ENCODE measurements around the gene CTNNB1. TPM values are rescaled to one million over a fixed set of nuclear protein-coding genes. Genes with fewer than 3 reads are reported as not detected.

Gene CTNNB1
- total RNA-seq, 1 donor from 2014 or later, result 366 TPM

DNA sequence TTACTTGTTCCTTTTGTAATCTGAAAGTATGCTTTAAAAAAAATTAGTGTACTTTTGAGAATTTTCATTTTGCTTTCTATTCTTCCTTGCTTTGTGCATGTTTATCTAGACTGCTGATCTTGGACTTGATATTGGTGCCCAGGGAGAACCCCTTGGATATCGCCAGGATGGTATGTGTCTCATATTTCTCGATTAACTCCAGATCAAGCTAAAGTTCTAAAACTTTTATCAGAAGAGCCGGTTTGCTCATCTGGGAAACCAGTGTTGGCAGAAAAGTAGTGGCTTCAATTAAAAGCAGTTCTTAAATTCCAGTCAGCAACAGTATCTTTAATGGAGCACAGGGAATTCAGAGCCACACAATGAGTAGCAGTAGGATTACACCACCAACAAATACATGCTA is 38.6 kb downstream of the CTNNB1 start:
- TF ChIP-seq, protein P1, sequence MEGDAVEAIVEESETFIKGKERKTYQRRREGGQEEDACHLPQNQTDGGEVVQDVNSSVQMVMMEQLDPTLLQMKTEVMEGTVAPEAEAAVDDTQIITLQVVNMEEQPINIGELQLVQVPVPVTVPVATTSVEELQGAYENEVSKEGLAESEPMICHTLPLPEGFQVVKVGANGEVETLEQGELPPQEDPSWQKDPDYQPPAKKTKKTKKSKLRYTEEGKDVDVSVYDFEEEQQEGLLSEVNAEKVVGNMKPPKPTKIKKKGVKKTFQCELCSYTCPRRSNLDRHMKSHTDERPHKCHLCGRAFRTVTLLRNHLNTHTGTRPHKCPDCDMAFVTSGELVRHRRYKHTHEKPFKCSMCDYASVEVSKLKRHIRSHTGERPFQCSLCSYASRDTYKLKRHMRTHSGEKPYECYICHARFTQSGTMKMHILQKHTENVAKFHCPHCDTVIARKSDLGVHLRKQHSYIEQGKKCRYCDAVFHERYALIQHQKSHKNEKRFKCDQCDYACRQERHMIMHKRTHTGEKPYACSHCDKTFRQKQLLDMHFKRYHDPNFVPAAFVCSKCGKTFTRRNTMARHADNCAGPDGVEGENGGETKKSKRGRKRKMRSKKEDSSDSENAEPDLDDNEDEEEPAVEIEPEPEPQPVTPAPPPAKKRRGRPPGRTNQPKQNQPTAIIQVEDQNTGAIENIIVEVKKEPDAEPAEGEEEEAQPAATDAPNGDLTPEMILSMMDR (conservative IDR thresholded peaks at IDR 0.05; ENCODE audit: low read depth, low read length), result no peak
- H3K4me3 ChIP-seq (ENCODE audit: low read depth, low read length), result no peak overlapping the region
- no peak for DNase-seq (ENCODE audit: low read depth)

DNA sequence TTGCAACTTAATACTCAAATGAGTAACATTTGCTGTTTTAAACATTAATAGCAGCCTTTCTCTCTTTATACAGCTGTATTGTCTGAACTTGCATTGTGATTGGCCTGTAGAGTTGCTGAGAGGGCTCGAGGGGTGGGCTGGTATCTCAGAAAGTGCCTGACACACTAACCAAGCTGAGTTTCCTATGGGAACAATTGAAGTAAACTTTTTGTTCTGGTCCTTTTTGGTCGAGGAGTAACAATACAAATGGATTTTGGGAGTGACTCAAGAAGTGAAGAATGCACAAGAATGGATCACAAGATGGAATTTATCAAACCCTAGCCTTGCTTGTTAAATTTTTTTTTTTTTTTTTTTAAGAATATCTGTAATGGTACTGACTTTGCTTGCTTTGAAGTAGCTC is 40.3 kb downstream of the CTNNB1 start:
- no peak overlapping the region for H3K4me3 ChIP-seq (ENCODE audit: low read depth, low read length)
- TF ChIP-seq, protein P1 (conservative IDR thresholded peaks at IDR 0.05; ENCODE audit: low read depth, low read length), result no peak
- DNase-seq (ENCODE audit: low read depth), result no peak

DNA sequence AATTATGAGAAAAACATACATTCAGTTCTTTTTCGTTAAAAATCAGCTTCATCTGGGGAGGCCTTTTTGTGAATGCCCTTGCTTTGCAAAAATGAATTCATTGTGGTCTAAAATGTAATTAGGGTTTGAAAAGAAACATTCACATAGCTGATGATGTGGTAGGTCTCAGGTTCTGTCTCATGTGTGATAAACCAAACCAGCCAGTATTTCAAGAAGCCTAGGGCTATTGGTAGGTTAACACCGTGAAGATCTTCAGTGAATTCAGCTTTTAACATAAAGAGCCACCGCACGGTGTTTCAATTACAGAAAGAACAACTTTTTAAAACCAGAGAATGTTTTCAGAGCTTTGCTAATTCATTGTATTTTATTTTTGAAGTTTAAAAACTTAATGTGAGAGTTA is 41.9 kb downstream of the CTNNB1 start:
- no peak overlapping the region for H3K4me3 ChIP-seq (ENCODE audit: low read depth, low read length)
- no peak for DNase-seq (ENCODE audit: low read depth)
- TF ChIP-seq, protein P1 (conservative IDR thresholded peaks at IDR 0.05; ENCODE audit: low read depth, low read length), result no peak

DNA sequence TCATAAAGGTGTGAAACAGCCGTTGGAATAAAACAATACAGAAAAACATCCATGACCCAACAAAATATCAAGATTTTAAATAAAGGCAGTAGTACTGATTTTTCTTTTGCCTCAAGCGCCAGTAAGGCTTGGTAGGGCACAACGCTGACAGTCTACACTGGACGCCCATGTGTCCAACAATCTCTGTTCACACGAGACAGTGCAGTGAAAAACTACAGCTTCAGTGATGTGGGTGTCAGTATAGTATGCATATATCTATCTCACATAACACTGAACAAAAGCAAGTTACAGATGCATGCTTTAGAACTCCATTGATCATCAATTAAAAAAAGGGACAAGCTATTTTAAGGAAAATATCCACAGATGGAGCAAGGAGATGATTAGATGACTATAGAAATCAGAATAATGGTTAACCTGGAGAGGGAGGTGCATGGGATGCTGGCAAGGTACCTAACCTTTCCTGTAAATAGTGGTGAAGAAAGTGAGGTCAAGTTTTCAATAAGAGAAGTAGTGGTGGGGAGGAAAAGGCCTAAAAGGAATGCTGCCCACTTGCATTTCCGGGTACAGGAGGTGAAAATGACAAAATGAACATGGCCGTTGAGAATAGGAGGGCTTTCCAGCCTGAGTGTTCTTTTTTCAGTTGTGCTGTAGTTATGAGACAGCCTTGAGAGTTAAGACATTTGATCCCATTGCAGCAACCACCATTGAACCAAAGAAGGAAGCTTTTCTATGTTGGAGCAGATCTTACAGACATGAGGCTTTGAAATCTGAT is 42.7 kb downstream of the CTNNB1 start:
- TF ChIP-seq, protein P1 (conservative IDR thresholded peaks at IDR 0.05; ENCODE audit: low read depth, low read length), result no peak
- no peak for DNase-seq (ENCODE audit: low read depth)
- no peak overlapping the region for H3K4me3 ChIP-seq (ENCODE audit: low read depth, low read length)

DNA sequence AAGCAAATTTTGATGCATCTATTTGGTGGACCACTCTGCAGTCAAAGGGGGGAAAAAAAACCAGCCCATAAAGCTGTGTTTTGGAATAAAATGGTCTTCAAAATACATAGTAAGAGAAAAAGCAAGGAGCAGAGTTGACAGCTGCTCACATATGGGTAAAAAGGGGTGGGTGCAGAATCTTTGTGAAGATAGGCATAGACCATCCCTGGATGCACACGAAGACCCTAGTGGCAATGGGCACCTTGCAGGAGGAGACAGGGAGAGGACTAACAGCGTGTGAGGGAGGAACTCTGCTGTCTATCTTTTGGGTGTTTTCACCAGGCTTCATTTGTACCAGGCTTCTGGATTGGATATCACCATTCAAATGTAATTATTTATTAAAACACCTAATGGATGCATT is 43.9 kb downstream of the CTNNB1 start:
- no peak overlapping the region for H3K4me3 ChIP-seq (ENCODE audit: low read depth, low read length)
- no peak for DNase-seq (ENCODE audit: low read depth)
- TF ChIP-seq, protein P1 (conservative IDR thresholded peaks at IDR 0.05; ENCODE audit: low read depth, low read length), result no peak

DNA sequence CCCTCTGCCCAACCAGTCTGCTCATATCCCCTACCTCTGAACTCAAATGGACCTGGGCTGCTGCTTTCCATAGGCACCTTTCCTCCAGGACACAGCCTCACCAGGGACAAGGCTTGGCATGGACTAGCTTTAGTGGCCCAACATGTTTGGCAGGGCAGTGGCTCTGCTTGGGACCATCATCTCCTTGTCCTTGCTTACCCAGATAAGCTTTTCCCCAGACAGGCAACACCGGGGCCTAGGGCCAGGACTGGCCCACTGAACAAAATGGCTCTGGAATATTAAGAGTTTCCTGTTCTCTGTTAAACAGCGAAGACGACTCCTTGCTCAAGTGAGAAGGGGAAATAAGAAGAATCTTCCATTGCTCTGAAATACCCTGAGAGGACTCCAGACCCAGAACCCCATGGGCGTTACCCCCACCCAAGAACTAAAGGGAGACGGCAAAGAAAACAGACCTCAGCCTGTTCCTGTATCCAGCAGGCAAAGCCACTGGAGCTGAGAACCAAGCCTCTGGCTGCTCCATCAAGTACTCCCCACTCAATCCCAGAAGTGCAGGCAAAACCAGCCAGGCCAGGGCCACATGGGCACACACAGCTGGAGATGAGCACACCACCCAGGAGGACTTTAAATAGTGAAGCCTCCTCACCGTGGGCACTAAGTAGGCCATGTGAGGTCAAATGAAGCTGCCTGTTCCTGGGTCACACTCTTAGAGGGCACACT is 45.5 kb downstream of the CTNNB1 start:
- no peak for DNase-seq (ENCODE audit: low read depth)
- no peak overlapping the region for H3K4me3 ChIP-seq (ENCODE audit: low read depth, low read length)

More for the DNA sequence above, 45.5 kb downstream of the CTNNB1 start:
- TF ChIP-seq, protein P1 (conservative IDR thresholded peaks at IDR 0.05; ENCODE audit: low read depth, low read length), result no peak

All from epithelial cell of proximal tubule (primary cell).